ENCODE data around the gene LAMA5. TPM values are rescaled to one million over a fixed set of nuclear protein-coding genes. Genes with fewer than 3 reads are reported as not detected.
A peak's percentile ranks its signal among the peaks of the same experiment; 100 is the strongest.

Gene LAMA5
- total and polyA plus RNA-seq, 2 of the 8 experiments (the other 6 are each of a cell fraction or from before 2014, with no cell fraction given): 34.4 to 225 TPM

GRCh38 chr20:62305765-62306413 lies 61.2 kb downstream of the LAMA5 start:
- Histone ChIP-seq H3K4me3 (ENCODE audit: extremely low read depth in 1 of 4, insufficient read depth in 2 of 4, low read depth in 3 of 4, low read length in 4 of 4) (no peak overlapping the region), H3K36me3 (ENCODE audit: control insufficient read depth in 2 of 4, insufficient read depth in 4 of 4, low read length in 3 of 4) (peaks cover 24 to 64% (median 49%) of the 10 kb centered on the region in 4 experiments), H3K9ac (replicated peaks in 1 of 4; ENCODE audit: extremely low read depth in 1 of 4, low read depth in 3 of 4, low read length in 3 of 4) (peak overlapping the region in 1 of 4 experiments; percentile 16; a peak in 2 of 7 replicates), H3K4ac (replicated peaks; ENCODE audit: insufficient read length, low read depth, low read length) (no peak overlapping the region), H3K27me3 (replicated peaks in 1 of 4; ENCODE audit: control insufficient read depth in 3 of 4, extremely low read depth in 1 of 4, insufficient read depth in 3 of 4, low read length in 3 of 4) (no peaks in the 10 kb centered on the region), H4K5ac (ENCODE audit: insufficient read length, low read depth, low read length) (no peak overlapping the region), H3K4me2 (ENCODE audit: insufficient read depth in 1 of 2, low read depth in 2 of 2, low read length in 2 of 2) (no peak overlapping the region; a peak in 1 of 4 replicates), H2BK15ac (ENCODE audit: low read length) (no peak overlapping the region), H2BK120ac (replicated peaks; ENCODE audit: low read depth, low read length) (no peak overlapping the region), H2BK12ac (ENCODE audit: low read depth, low read length) (no peak overlapping the region), H3K9me3 (ENCODE audit: insufficient read depth in 2 of 2, low read depth in 1 of 2, low read length in 1 of 2) (no peaks in the 10 kb centered on the region), H3K23me2 (ENCODE audit: low read depth, low read length) (peaks cover 10% of the 10 kb centered on the region; the same call in 1 of the 2 replicates), H3K79me2 (ENCODE audit: control insufficient read depth in 1 of 2, insufficient read depth in 2 of 2, low read length in 2 of 2) (peaks cover 18 to 31% of the 10 kb centered on the region in 2 experiments; a peak in 3 of 4 replicates), H3K27ac (ENCODE audit: low read depth, low read length) (no peak overlapping the region), H3K56ac (replicated peaks; ENCODE audit: insufficient read length, low read depth, low read length) (no peak overlapping the region), H2BK20ac (ENCODE audit: low read length) (no peak overlapping the region), H4K8ac (ENCODE audit: extremely low read depth, insufficient read depth, low read length) (peak overlapping the region; percentile 36; the same call in 1 of the 2 replicates), H3K4me1 (replicated peaks in 1 of 4; ENCODE audit: control insufficient read depth in 3 of 4, insufficient read depth in 4 of 4, low read length in 3 of 4) (peaks cover 0 to 9% (median 4%) of the 10 kb centered on the region in 4 experiments; a peak in 5 of 7 replicates), H3K14ac (ENCODE audit: insufficient read length) (no peak overlapping the region), H3K18ac (ENCODE audit: extremely low read depth, low read length) (no peak overlapping the region), H2BK5ac (ENCODE audit: low read depth, low read length) (peak overlapping the region; percentile 52; the same call in 1 of the 2 replicates), H4K20me1 (replicated peaks in 1 of 2; ENCODE audit: control insufficient read depth in 1 of 2, insufficient read depth in 2 of 2, low read length in 2 of 2) (peaks cover 34 to 52% of the 10 kb centered on the region in 2 experiments), H4K91ac (replicated peaks; ENCODE audit: insufficient read length, low read length) (no peak overlapping the region), H3K79me1 (ENCODE audit: low read depth, low read length) (peaks cover 13% of the 10 kb centered on the region), H2AFZ (ENCODE audit: low read length) (no peak overlapping the region), H3K23ac (ENCODE audit: insufficient read length) (no peak overlapping the region), H2AK5ac (ENCODE audit: low read depth, low read length) (no peak overlapping the region)
- ChIA-PET POLR2A (ENCODE audit: partially characterized antibody) (interaction anchor here (0.7 to 14.6 kb wide), 17 partner anchors 9 to 82 kb away, joined by 3 to 170 read pairs (median 10); partner anchors contain the start of genes LAMA5 and RPS21), CTCF (ENCODE audit: partially characterized antibody) (interaction anchor here (0.7 to 3.2 kb wide), 14 partner anchors 8 to 95 kb away, joined by 3 to 15 read pairs (median 4); partner anchors contain the start of gene LAMA5)
- DNase-seq (ENCODE audit: low read depth in 1 of 2, low spot score in 2 of 2) (no peak), FAIRE-seq (no peak)
- 95% methylated on average over 29 of the region's 33 CpGs; no CpG with 5 or more reads in 1 of the 2 experiments for WGBS, 2 experiments (ENCODE audit: extremely low coverage in 1 of 2, insufficient coverage in 1 of 2, insufficient read length in 1 of 2, insufficient replicate concordance in 2 of 2, low coverage in 1 of 2, low lambda C conversion rate in 2 of 2, missing lambda C conversion rate in 1 of 2)
- TF ChIP-seq CTCF (IDR thresholded peaks at IDR 0.05; ENCODE audit: control extremely low read depth in 1 of 3, insufficient read depth in 1 of 3, low read depth in 1 of 3, low read length in 3 of 3) (no peak), FOSL1 (IDR thresholded peaks at IDR 0.05; ENCODE audit: insufficient read depth, low read depth, low read length) (no peak), SIX5 (IDR thresholded peaks at IDR 0.05; ENCODE audit: low read depth, low read length) (no peak), HDAC6 (IDR thresholded peaks at IDR 0.05; ENCODE audit: low read depth, low read length) (no peak), ZNF274 (IDR thresholded peaks at IDR 0.05; ENCODE audit: borderline replicate concordance, extremely low read depth, low read length) (no peak), RBBP5 (IDR thresholded peaks at IDR 0.05; ENCODE audit: borderline replicate concordance, low read depth, low read length) (no peak), KDM4A (IDR thresholded peaks at IDR 0.05; ENCODE audit: low read depth, low read length, severe bottlenecking) (no peak), JUND (IDR thresholded peaks at IDR 0.05; ENCODE audit: low read length) (no peak), CHD2 (IDR thresholded peaks at IDR 0.05; ENCODE audit: low read length) (no peak), BRCA1 (IDR thresholded peaks at IDR 0.05; ENCODE audit: low read depth, low read length) (no peak)

All from H1 (cell line).